Hematopoietic multipotent progenitor cell treated with erythropoietin and hydrocortisone succinate and interleukin-3 and kit ligand, for 8 days (in vitro differentiated cells): ENCODE results near the gene RAPGEF6.
"Not testable (repeated sequence)": the region's sequence is repeated elsewhere in the genome, so short reads cannot be mapped to it uniquely, and the experiment has no call there.

Experiments
- DNase-seq: peaks from one replicate; pipeline ENCODE4 v3.0.0-alpha.2; 2015

RAPGEF6 gene

GRCh38 chr5:131413605-131414559 is 221.1 kb downstream of the RAPGEF6 start:
- DNase-seq = no peak

- no peak for DNase-seq
These were observed 227.9 kb downstream of the RAPGEF6 start for GRCh38 chr5:131406975-131407638.

GRCh38 chr5:131406076-131406475 is 229.0 kb downstream of the RAPGEF6 start:
- DNase-seq = no peak

GRCh38 chr5:131405674-131406073 is 229.4 kb downstream of the RAPGEF6 start:
- no peak for DNase-seq

GRCh38 chr5:131400585-131400984 is 234.4 kb downstream of the RAPGEF6 start:
- no peak for DNase-seq

GRCh38 chr5:131399007-131399406 is 236.0 kb downstream of the RAPGEF6 start:
- DNase-seq = not testable (repeated sequence)

- no peak for DNase-seq
These were observed 238.3 kb downstream of the RAPGEF6 start for GRCh38 chr5:131396630-131397273.

GRCh38 chr5:131396015-131396414 is 239.0 kb downstream of the RAPGEF6 start:
- DNase-seq = no peak

- no peak for DNase-seq
These were observed 240.9 kb downstream of the RAPGEF6 start for GRCh38 chr5:131394128-131394527.

GRCh38 chr5:131393498-131393968 is 241.5 kb downstream of the RAPGEF6 start:
- DNase-seq = no peak

- DNase-seq = no peak
These were observed 242.4 kb downstream of the RAPGEF6 start for GRCh38 chr5:131392466-131393095.

- DNase-seq = no peak
These were observed 245.2 kb downstream of the RAPGEF6 start for GRCh38 chr5:131389869-131390265.

- DNase-seq = no peak
These were observed 245.7 kb downstream of the RAPGEF6 start for GRCh38 chr5:131389096-131389868.

GRCh38 chr5:131387255-131387654 is 247.8 kb downstream of the RAPGEF6 start:
- DNase-seq = no peak

GRCh38 chr5:131386779-131387178 is 248.2 kb downstream of the RAPGEF6 start:
- no peak for DNase-seq

- no peak for DNase-seq
These were observed 248.9 kb downstream of the RAPGEF6 start for GRCh38 chr5:131386124-131386523.

GRCh38 chr5:131384616-131385214 is 250.3 kb downstream of the RAPGEF6 start:
- DNase-seq = peak; percentile 40

- peak; percentile 87 for DNase-seq
These were observed 250.9 kb downstream of the RAPGEF6 start for GRCh38 chr5:131384173-131384572.

- peak; percentile 95 for DNase-seq
These were observed 252.3 kb downstream of the RAPGEF6 start for GRCh38 chr5:131382407-131383395.

- DNase-seq = no peak
These were observed 253.3 kb downstream of the RAPGEF6 start for GRCh38 chr5:131381777-131382176.
